Ammon's horn (tissue), 1 donor: ENCODE results near the gene SPC24.
"Not testable (repeated sequence)": the region's sequence is repeated elsewhere in the genome, so short reads cannot be mapped to it uniquely, and the experiment has no call there.

Experiments used
- DNase-seq: peaks from one replicate; pipeline ENCODE4 v3.0.0-alpha.2; 2016; ENCODE audit warnings: low spot score

SPC24 gene

DNA sequence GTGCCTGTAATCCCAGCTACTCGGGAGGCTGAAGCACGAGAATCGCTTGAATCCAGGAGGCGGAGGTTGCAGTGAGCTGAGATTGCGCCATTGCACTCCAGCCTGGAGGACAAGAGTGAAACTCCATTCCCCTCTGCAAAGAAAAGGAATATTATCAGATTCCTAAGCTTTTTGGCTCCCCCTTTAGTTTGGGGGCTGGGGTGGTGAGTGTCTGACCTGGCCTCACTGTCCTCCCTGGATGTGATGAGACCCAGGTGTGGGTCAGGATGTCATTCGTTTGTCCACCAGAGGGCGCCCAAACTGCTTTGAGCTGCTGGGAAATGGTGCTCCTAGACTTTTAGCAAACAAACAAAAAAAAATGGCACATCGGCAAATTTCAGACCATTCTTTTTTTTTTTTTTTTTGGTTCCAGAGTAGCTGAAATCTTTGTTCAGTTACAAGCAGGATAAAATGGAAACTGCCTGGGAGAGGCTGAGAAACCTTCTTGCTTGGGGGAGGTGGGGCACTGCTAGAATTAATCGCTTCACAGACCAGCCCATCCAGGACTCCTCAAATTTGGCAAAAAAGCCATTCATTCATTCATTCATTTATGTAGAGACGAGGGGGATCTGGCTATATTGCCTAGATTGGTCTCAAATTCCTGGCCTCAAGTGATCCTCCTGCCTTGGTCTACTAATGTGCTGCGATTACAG lies 29.4 kb downstream of the SPC24 start:
- peak; percentile 74 for DNase-seq

GRCh38 chr19:11124157-11124556 lies 31.4 kb downstream of the SPC24 start:
- not testable (repeated sequence) for DNase-seq

GRCh38 chr19:11123114-11123513 lies 32.5 kb downstream of the SPC24 start:
- no peak for DNase-seq

- DNase-seq = not testable (repeated sequence)
Measured at GRCh38 chr19:11121963-11122362, 33.6 kb downstream of the SPC24 start.

GRCh38 chr19:11116507-11116906 lies 39.1 kb downstream of the SPC24 start:
- DNase-seq = no peak

DNA sequence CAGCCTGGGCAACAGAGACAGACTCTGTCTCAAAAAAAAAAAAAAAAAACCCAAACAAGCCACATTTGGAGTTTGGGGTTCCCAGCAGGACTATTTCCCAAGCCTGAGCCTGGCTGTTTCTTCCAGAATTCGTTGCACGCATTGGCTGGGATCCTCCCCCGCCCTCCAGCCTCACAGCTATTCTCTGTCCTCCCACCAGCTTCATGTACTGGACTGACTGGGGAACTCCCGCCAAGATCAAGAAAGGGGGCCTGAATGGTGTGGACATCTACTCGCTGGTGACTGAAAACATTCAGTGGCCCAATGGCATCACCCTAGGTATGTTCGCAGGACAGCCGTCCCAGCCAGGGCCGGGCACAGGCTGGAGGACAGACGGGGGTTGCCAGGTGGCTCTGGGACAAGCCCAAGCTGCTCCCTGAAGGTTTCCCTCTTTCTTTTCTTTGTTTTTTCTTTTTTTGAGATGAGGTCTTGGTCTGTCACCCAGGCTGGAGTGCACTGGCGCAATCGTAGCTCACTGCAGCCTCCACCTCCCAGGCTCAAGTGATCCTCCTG lies 39.6 kb downstream of the SPC24 start:
- no peak for DNase-seq

GRCh38 chr19:11115042-11115441 lies 40.5 kb downstream of the SPC24 start:
- DNase-seq = no peak

GRCh38 chr19:11113140-11113708 lies 42.4 kb downstream of the SPC24 start:
- no peak for DNase-seq

DNA sequence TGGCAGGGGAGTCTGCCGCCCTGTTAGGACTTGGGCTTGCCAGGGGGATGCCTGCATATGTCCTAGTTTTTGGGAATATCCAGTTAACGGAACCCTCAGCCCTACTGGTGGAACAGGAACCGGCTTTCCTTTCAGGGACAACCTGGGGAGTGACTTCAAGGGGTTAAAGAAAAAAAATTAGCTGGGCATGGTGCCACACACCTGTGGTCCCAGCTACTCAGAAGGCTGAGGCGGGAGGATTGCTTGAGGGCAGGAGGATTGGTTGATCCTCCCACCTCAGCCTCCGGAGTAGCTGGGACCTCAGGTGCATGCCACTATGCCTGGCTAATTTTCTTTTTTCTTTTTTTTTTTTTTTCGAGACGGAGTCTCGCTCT lies 43.8 kb downstream of the SPC24 start:
- DNase-seq = no peak

DNA sequence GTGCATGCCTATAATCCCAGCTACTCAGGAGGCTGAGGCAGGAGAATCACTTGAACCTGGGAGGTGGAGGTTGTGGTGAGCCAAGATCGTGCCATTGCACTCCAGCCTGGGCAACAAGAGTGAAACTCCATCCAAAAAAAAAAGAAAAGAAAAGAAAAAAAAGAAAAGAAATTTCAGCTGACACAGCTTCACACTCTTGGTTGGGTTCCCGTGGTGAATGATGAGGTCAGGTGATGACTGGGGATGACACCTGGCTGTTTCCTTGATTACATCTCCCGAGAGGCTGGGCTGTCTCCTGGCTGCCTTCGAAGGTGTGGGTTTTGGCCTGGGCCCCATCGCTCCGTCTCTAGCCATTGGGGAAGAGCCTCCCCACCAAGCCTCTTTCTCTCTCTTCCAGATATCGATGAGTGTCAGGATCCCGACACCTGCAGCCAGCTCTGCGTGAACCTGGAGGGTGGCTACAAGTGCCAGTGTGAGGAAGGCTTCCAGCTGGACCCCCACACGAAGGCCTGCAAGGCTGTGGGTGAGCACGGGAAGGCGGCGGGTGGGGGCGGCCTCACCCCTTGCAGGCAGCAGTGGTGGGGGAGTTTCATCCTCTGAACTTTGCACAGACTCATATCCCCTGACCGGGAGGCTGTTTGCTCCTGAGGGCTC lies 44.3 kb downstream of the SPC24 start:
- DNase-seq = no peak

DNA sequence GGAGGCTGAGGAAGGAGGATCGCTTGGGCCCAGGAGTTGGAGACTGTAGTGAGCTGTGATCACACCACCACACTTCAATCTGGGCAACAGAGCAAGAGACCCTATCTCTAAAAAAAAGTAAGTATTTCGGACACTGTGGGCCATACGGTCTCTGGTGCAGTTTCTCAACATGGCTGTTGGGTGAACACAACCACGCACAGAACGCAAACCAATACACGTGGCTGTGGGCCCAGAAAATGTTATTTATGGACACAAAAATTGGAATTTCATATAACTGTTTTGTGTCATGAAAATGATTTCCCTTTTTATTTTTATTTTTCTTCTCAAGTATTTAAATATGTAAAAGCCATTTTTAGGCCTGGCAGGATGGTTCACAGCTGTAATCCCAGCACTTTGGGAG lies 46.8 kb downstream of the SPC24 start:
- no peak for DNase-seq

DNA sequence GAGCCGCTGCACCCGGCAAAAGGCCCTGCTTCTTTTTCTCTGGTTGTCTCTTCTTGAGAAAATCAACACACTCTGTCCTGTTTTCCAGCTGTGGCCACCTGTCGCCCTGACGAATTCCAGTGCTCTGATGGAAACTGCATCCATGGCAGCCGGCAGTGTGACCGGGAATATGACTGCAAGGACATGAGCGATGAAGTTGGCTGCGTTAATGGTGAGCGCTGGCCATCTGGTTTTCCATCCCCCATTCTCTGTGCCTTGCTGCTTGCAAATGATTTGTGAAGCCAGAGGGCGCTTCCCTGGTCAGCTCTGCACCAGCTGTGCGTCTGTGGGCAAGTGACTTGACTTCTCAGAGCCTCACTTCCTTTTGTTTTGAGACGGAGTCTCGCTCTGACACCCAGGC lies 49.1 kb downstream of the SPC24 start:
- no peak for DNase-seq

GRCh38 chr19:11105014-11105636 lies 50.5 kb downstream of the SPC24 start:
- DNase-seq = no peak

DNA sequence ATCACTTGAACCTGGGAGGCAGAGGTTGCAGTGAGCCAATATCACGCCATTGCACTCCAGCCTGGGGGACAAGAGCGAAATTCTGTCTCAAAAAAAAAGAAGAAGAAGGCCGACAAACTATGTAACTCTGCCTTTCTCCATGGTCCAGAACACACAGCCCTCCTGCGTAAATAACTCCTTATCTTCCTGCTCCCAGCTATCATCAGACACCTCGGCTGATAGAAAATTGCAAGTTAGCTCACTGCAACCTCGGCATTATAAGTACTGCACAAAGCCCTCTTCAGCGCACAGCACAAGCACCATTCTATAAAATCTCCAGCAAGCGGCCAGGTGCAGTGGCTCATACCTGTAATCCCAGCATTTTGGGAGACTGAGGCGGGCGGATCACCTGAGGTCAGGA lies 51.9 kb downstream of the SPC24 start:
- DNase-seq = not testable (repeated sequence)

DNA sequence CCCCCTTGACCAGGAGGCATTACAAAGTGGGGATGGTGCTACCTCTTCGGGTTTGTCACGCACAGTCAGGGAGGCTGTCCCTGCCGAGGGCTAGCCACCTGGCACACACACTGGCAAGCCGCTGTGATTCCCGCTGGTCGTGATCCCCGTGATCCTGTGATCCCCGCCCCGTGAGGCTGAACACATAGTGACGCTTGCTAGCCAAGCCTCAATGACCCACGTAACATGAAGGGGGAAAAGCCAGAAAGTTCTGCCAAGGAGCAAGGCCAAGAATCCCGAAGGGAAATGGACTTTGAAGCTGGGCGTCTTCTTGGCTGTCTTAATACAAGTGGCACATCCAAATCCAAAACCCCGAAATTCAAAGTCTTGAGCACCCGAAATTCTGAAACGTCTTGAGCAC lies 52.6 kb downstream of the SPC24 start:
- DNase-seq = no peak

GRCh38 chr19:11101057-11101456 lies 54.5 kb downstream of the SPC24 start:
- DNase-seq = no peak

DNA sequence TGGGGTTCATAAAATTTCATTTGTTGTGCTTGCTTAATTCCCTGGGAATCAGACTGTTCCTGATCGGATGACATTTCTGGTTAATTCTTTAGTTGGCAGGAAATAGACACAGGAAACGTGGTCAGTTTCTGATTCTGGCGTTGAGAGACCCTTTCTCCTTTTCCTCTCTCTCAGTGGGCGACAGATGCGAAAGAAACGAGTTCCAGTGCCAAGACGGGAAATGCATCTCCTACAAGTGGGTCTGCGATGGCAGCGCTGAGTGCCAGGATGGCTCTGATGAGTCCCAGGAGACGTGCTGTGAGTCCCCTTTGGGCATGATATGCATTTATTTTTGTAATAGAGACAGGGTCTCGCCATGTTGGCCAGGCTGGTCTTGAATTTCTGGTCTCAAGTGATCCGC lies 55.5 kb downstream of the SPC24 start:
- DNase-seq = no peak

DNA sequence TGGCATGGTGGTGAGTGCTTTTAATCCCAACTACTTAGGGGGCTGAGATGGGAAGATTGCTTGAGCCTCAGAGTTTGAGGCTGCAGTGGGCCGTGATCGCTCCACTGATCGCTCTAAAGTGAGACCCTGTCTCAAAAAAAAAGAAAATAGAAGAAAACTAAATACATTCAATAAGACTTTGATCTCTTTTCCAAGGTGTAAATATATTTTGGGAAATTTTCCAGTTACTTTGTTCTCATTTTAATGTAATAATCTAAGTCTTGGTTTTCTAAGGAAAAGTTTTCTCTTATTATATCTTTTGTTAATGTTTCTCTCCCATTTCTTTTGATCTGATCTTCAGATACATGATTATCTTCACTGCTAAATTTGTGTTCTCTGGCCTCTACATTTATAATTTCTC lies 56.7 kb downstream of the SPC24 start:
- DNase-seq = no peak

DNA sequence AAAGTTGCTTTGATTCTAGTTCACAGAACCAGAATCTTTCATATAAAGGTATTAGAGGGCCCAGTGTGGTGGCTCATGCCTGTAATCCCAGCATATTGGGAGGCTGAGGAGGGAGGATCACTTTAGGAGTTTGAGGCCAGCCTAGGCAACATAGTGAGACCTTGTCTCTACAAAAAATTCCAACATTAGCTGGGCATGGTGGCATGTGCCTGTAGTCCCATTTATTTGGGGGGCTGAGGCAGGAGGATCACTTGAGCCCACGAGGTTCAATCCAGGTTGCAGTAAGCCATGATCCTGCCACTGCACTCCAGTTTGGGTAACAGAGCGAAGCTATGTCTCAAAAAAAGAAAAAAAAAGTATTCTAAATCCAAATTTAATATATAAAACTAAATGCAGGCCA lies 57.3 kb downstream of the SPC24 start:
- DNase-seq = no peak

DNA sequence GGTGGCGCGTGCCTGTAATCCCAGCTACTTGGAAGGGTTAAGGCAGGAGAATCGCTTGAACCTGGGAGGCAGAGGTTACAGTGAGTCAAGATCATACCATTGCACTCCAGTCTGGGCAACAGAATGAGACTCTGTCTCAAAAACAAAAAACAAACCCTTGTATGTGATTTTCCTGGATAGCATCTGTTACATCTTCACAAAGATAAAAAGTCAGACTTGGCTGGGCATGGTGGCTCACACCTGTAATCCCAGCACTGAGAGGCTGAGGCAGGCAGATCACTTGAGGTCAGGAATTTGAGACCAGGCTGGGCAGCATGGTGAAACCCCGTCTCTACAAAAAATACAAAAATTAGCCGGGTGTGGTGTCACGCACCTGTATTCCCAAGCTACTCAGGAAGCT lies 58.2 kb downstream of the SPC24 start:
- not testable (repeated sequence) for DNase-seq

GRCh38 chr19:11096210-11096841 lies 59.3 kb downstream of the SPC24 start:
- no peak for DNase-seq
